NCI-H345 treated with DMSO at 0.1 percent for 48 hours (cell line): ENCODE measurements around the gene C5.
"Not testable (repeated sequence)": the region's sequence is repeated elsewhere in the genome, so short reads cannot be mapped to it uniquely, and the experiment has no call there.

Experiments
- DNase-seq: peaks from one replicate; lab custom pipeline; 2025; ENCODE audit not compliant: unreplicated experiment; lab: John Stamatoyannopoulos, UW

The C5 gene

GRCh38 chr9:120983259-120983837 lies 66.7 kb downstream of the C5 start:
- no peak for DNase-seq

- DNase-seq, result no peak
These were observed 67.2 kb downstream of the C5 start for GRCh38 chr9:120982836-120983235.

GRCh38 chr9:120980951-120981350 lies 69.1 kb downstream of the C5 start:
- no peak for DNase-seq

- no peak for DNase-seq
These were observed 70.3 kb downstream of the C5 start for GRCh38 chr9:120979797-120980196.

GRCh38 chr9:120978987-120979386 lies 71.1 kb downstream of the C5 start:
- no peak for DNase-seq

GRCh38 chr9:120977321-120977720 lies 72.8 kb downstream of the C5 start:
- DNase-seq, result no peak

- no peak for DNase-seq
These were observed 75.2 kb downstream of the C5 start for GRCh38 chr9:120974921-120975320.

- DNase-seq, result no peak
These were observed 75.9 kb downstream of the C5 start for GRCh38 chr9:120974181-120974580.

GRCh38 chr9:120971938-120972337 lies 78.1 kb downstream of the C5 start:
- DNase-seq, result no peak

- not testable (repeated sequence) for DNase-seq
These were observed 78.6 kb downstream of the C5 start for GRCh38 chr9:120971471-120971870.

- no peak for DNase-seq
These were observed 79.8 kb downstream of the C5 start for GRCh38 chr9:120970244-120970643.

- DNase-seq, result no peak
These were observed 84.1 kb downstream of the C5 start for GRCh38 chr9:120966013-120966369.

- DNase-seq, result peak; percentile 25
These were observed 84.6 kb downstream of the C5 start for GRCh38 chr9:120965344-120966012.

GRCh38 chr9:120961936-120962335 lies 88.1 kb downstream of the C5 start:
- DNase-seq, result no peak

GRCh38 chr9:120960001-120960400 lies 90.1 kb downstream of the C5 start:
- DNase-seq, result no peak

- DNase-seq, result no peak
These were observed 93.2 kb downstream of the C5 start for GRCh38 chr9:120956862-120957261.

- DNase-seq, result no peak
These were observed 98.0 kb downstream of the C5 start for GRCh38 chr9:120951960-120952618.

GRCh38 chr9:120950421-120951388 lies 99.4 kb downstream of the C5 start:
- DNase-seq, result no peak

GRCh38 chr9:120949290-120949689 lies 100.8 kb downstream of the C5 start:
- no peak for DNase-seq

GRCh38 chr9:120948824-120949223 lies 101.3 kb downstream of the C5 start:
- no peak for DNase-seq

GRCh38 chr9:120947222-120947621 lies 102.9 kb downstream of the C5 start:
- no peak for DNase-seq
